ENCODE measurements around the gene ULK1. TPM values are rescaled to one million over a fixed set of nuclear protein-coding genes. Genes with fewer than 3 reads are reported as not detected.

ULK1 gene
- total RNA-seq, 4 donors from 2014 or later, result 27.9 to 81.2 (median 48.6) TPM

- peak; percentile 1 to 24 for ATAC-seq
- no peaks in the 10 kb centered on the region for H3K9me3 ChIP-seq
- TF ChIP-seq CTCF (IDR thresholded peaks at IDR 0.05 in 4 of 5, conservative IDR thresholded peaks at IDR 0.05 in 1 of 5), result no peak
- TF ChIP-seq POLR2A (IDR thresholded peaks at IDR 0.05), result no peak
- H3K27me3 ChIP-seq, result no peaks in the 10 kb centered on the region
- peak overlapping the region; percentile 94 to 100 (median 98) for H3K27ac ChIP-seq
- in situ Hi-C loops (cut with MboI; ENCODE audit: low sequenced_read_pairs in 4 of 4), result loop anchor here in 1 of 4 donors (10.0 kb wide), 1 partner anchor 48 kb away; the partner anchor contains the start of gene EP400
- intact Hi-C loops (cut with DNase I; ENCODE audit: low total_unique reads), result loop anchor here (1.0 to 2.0 kb wide), 5 partner anchors 32 to 594 kb away; partner anchors contain the start of genes EP400, FBRSL1, PUS1 and SFSWAP
- peaks cover 0 to 5% of the 10 kb centered on the region in 2 donors for H3K36me3 ChIP-seq
- peaks cover 42 to 49% of the 10 kb centered on the region in 2 donors for H3K4me1 ChIP-seq
- no peak for DNase-seq
- H3K4me3 ChIP-seq, result peak overlapping the region; percentile 66 to 91 (median 83)
Measured at GRCh38 chr12:131896811-131897270, 2.4 kb downstream of the ULK1 start.

GRCh38 chr12:131897276-131897675, 2.9 kb downstream of the ULK1 start:
- Histone ChIP-seq H3K27ac (peak overlapping the region; percentile 94 to 100 (median 98)), H3K9me3 (no peaks in the 10 kb centered on the region), H3K36me3 (peaks cover 0 to 5% of the 10 kb centered on the region in 2 donors), H3K4me1 (peaks cover 47 to 53% of the 10 kb centered on the region in 2 donors), H3K27me3 (no peaks in the 10 kb centered on the region), H3K4me3 (peak overlapping the region; percentile 66 to 91 (median 83))
- no peak for TF ChIP-seq POLR2A (IDR thresholded peaks at IDR 0.05)
- no peak for TF ChIP-seq CTCF (IDR thresholded peaks at IDR 0.05 in 4 of 5, conservative IDR thresholded peaks at IDR 0.05 in 1 of 5)
- DNase-seq (peak in 1 of 2 donors; percentile 18), ATAC-seq (no peak)
- intact Hi-C loops (cut with DNase I; ENCODE audit: low total_unique reads) (loop anchor here (2.0 kb wide), 2 partner anchors 186 to 594 kb away; partner anchors contain the start of genes FBRSL1 and SFSWAP), in situ Hi-C loops (cut with MboI; ENCODE audit: low sequenced_read_pairs in 4 of 4) (loop anchor here in 1 of 4 donors (10.0 kb wide), 1 partner anchor 48 kb away; the partner anchor contains the start of gene EP400)

- H3K4me3 ChIP-seq, result peak overlapping the region in 1 of 4 donors; percentile 91
- ATAC-seq (no peak), DNase-seq (no peak)
- intact Hi-C loops (cut with DNase I; ENCODE audit: low total_unique reads) (loop anchor here (2.0 kb wide), 2 partner anchors 187 to 593 kb away; partner anchors contain the start of genes FBRSL1 and SFSWAP), in situ Hi-C loops (cut with MboI; ENCODE audit: low sequenced_read_pairs in 4 of 4) (loop anchor here in 1 of 4 donors (10.0 kb wide), 1 partner anchor 47 kb away; the partner anchor contains the start of gene EP400)
- peak overlapping the region; percentile 94 to 100 (median 98) for H3K27ac ChIP-seq
- no peaks in the 10 kb centered on the region for H3K9me3 ChIP-seq
- H3K27me3 ChIP-seq, result no peaks in the 10 kb centered on the region
- TF ChIP-seq CTCF (IDR thresholded peaks at IDR 0.05 in 4 of 5, conservative IDR thresholded peaks at IDR 0.05 in 1 of 5), result no peak
- TF ChIP-seq POLR2A (IDR thresholded peaks at IDR 0.05), result no peak
- peaks cover 0 to 5% of the 10 kb centered on the region in 2 donors for H3K36me3 ChIP-seq
- peaks cover 52 to 59% of the 10 kb centered on the region in 2 donors for H3K4me1 ChIP-seq
Measured at GRCh38 chr12:131897875-131898274, 3.5 kb downstream of the ULK1 start.

- DNase-seq, result peak in 1 of 2 donors; percentile 35
- Histone ChIP-seq H3K27me3 (no peaks in the 10 kb centered on the region), H3K4me3 (no peak overlapping the region), H3K4me1 (peaks cover 66 to 85% of the 10 kb centered on the region in 2 donors), H3K36me3 (peaks cover 0 to 5% of the 10 kb centered on the region in 2 donors), H3K27ac (peak overlapping the region; percentile 94 to 100 (median 98)), H3K9me3 (no peaks in the 10 kb centered on the region)
- ATAC-seq, result no peak
- in situ Hi-C loops (cut with MboI; ENCODE audit: low sequenced_read_pairs in 4 of 4), result no loop called here
- intact Hi-C loops (cut with DNase I; ENCODE audit: low total_unique reads), result no loop called here
- no peak for TF ChIP-seq CTCF (IDR thresholded peaks at IDR 0.05 in 4 of 5, conservative IDR thresholded peaks at IDR 0.05 in 1 of 5)
- no peak for TF ChIP-seq POLR2A (IDR thresholded peaks at IDR 0.05)
Measured at GRCh38 chr12:131900397-131900796, 6.0 kb downstream of the ULK1 start.
